ENCODE measurements around the gene REXO4. TPM values are rescaled to one million over a fixed set of nuclear protein-coding genes. Genes with fewer than 3 reads are reported as not detected.
"Not testable (repeated sequence)": the region's sequence is repeated elsewhere in the genome, so short reads cannot be mapped to it uniquely, and the experiment has no call there.

Gene REXO4
- total RNA-seq, 1 donor from 2014 or later, result 19.5 TPM

DNA sequence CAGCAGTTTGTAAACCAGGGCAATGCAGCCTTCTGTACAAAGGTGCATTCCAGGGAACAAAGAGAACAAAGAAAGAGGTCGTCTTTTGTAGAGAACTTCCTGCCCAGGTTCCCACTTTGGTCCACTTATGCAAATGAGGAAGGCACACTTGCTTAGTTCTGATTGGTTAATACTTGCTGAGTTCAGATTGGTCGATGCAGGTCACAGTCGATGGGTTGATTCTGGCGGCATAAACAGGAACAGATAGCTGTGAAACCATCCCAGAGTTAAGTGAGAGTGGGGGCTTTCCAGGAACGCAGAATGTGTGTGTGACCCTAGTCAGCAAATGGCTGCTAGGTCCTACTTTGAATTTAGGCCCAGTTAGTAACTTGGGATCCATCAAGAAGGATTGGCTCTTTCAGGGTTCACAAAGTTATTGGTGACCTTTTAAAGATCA, 2.6 kb upstream of the REXO4 start:
- no peak for DNase-seq (ENCODE audit: low spot score)

DNA sequence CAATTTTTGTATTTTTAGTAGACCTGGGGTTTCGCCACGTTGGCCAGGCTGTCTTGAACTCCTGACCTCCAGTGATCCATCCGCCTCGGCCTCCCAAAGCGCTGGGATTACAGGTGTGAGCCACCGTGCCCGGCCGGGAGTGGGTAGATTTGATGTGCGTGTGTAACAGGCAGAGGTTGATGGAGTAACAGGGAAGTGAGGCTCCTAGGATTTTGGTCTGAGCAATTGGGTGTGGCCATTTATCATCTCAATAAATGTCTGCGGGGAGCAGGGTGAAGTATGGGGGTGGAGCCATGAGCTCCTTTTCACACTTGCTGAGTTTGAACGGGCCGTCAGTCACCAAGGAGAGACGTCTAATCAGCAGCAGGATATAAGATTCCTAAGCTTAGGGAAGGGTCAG, 1.2 kb upstream of the REXO4 start:
- DNase-seq (ENCODE audit: low spot score), result no peak

DNA sequence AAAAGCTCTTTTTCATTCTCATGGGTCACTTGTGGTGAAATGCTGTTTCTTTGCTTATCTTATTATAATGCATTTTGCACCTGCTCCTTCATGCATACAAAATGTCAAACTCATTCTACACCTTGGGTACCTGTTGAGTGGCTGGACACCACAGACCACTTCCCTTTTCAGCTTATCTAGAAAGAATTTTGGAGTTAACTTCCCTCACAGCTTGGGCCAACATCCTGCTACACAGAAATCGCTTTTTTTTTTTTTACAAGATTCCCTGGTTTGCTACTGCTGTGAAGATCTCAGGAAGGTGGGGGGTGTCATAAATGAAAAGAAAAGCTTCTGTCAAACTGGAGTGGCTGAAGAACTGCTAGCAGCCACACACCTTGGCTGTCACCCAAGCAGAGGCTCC, 2.6 kb downstream of the REXO4 start:
- DNase-seq (ENCODE audit: low spot score), result no peak

DNA sequence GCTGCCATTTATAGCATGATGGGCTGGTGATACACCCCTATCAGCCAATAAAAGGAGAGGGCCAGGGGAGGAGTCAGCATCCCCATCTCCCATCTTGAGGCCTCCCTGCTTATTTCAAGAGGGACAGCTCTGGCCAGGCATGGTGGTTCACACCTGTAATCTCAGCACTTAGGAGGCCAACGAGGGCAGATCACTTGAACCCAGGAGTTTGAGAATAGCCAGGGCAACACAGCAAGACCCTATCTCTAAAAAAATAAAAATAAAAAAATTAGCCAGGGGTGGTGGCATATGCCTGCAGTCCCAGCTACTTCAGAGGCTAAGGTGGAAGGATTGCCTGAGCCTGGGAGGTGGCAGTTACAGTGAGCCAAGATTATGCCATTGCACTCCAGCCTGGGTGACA, 9.8 kb downstream of the REXO4 start:
- DNase-seq (ENCODE audit: low spot score), result no peak

DNA sequence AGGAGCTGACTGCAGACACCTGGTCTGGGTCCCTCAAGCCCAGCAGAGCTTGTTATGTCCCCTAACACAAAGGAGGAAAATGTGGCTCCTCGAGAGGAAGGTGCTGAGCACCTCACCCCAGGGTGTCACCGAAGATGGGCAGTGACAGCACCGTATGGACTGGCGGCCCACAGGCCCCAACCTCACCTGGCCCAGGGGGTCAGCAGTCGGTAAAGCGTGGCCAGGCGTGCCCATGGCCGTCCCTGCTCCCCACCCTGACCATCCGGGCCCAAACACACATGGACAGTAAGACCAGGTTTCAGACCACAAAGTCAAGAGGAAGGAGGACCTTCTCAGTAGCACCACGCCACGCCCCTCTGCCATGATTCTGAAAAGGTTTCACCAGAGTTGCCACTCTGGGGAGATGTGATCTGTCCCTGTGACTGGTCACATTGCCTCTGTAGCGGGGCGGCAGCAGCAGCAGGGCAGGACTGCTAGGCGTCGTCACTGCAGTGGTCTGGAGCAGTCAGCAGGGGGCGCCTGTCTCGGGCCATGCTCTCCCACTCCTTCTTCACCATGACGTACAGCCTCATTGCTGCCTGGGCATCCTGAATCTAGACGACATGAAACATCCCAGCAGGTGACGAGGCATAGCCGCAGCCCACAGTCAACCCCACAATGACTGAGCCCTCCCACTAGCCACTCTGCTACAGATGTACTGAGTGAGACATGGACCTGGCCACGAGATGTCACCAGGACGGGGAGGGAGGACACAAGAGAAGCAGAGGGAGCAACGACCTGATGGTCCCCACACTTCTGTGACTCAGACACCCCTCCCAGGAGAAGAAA, 11.1 kb downstream of the REXO4 start:
- DNase-seq (ENCODE audit: low spot score), result peak; percentile 81

DNA sequence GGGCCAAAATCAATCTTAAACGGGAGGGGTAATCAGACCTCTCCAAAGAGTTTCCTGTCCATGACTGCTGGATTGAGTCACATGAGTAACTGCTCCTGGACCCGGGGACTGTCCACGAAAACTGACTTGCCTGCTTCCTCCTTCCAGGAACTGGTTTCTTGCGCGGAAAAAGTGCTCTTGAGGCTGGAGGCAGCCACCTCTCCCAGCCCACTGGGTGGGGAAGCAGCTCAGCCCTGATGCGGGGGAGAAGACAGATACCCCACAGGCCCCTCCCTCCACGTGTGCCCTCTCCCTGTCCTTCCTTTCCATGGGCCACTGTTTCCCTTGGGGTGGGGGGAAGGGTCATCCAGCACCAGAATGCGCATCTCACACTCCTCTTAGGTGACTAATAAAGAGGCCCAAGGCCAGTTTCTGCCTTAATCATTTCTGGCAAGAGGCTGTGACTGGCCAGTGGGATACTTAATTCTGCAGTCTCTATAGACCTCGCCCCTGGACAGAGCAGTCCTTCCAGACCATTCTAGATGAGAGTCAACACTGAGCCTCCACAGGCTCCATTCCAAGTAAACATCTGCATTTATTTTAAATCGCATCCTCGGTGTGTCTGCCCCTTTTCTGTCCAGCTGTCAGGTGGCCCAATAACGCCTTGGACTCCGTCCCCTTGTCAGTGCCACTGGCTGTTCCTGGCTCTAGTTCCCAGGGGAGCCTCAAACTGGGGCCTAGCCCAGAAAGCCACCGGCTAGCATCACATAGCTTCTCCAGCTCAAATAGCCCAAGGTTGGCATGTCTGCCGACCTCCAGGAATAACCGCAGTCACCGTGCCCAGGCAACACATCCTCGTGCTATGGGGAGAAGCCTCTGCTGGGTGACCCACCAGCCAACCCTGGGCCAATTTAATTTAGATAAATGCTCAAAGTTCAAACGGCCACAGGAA, 12.0 kb downstream of the REXO4 start:
- DNase-seq (ENCODE audit: low spot score), result no peak

DNA sequence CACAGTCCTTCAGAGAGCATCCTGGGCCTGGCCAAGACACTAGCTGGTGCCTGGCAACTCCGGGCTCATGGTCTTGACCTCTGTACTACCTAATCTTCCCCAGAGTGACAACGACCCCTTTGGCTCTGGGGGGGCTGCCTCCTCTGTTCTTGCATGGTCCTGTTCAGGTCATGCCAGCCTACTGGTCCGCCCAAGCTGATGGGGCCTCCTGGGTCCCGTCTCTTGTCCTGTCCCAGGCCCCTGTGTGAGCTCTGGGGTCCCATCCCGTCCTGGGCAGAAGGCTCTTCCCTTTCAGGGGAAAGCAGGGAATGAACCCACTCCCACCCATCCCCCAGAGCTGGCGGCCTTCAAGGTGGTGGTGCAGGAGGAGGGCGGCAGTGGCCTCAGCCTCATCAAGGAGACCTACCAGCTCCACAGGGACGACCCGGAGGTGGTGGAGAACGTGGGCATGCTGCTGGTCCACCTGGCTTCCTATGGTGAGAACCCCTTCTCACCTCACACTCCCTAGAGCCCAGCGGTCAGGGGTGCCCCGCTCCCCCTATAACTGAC, 13.3 kb downstream of the REXO4 start:
- no peak for DNase-seq (ENCODE audit: low spot score)

DNA sequence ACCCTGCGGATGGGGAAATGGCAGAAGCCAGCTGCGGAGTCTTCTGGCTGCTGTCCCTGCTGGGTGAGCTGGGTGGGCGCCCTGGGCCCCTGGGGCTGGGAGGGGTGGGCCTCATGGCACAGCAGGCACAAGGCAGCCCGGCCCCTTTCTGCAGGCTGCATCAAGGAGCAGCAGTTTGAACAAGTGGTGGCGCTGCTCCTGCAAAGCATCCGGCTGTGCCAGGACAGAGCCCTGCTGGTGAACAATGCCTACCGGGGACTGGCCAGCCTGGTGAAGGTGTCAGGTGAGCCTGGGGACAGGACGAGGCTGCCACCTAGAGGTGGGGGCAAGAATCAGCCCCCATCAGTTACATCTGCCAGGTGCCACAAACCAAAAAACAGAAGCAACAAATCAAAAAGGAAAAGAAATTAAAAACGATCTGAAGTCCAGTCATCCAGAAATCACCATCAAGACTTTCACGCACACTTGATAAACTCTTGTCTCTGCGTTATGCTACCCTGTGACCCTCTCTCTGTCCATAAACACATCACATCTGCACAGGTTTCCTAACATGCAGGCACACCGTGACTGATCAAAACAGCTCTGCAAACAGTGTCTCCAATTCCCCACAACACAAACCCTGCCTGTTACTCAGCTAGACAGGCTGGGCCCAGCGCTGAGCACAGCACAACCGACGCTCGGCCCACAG, 13.9 kb downstream of the REXO4 start:
- peak; percentile 70 for DNase-seq (ENCODE audit: low spot score)

DNA sequence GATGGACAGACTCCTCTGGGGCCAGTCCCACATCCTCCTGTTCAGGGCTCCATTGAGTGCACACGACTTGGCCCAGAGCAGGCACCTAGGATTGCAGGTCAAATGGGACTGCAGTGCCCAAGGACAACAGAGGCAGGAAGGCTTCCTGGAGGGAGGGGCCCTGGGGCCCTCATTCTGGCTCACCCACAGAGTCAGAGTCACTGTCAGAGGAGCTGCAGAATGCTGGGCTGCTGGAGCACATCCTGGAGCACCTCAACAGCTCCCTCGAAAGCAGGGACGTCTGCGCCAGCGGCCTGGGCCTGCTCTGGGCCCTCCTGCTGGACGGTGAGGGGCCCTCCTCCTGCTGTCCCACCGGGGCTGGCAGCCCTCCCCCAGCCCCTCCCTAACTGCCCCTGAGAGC, 15.1 kb downstream of the REXO4 start:
- no peak for DNase-seq (ENCODE audit: low spot score)

DNA sequence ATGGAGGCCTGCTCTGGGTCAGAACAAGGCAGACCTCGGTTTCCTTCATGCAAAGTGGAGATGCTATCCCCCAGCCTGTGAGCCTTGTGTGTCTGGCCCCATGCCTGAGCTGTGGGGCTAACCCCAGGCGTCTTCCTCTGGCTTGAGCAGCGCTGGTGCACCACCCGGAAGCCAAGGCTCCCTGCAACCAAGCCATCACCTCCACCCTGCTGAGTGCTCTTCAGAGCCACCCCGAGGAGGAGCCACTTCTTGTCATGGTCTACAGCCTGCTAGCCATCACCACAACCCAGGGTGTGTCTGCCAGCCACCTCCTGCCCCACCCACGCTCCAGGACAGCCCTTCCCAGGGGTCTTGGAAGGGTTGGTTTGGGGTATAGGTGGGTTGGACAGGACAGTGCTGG, 16.2 kb downstream of the REXO4 start:
- no peak for DNase-seq (ENCODE audit: low spot score)

DNA sequence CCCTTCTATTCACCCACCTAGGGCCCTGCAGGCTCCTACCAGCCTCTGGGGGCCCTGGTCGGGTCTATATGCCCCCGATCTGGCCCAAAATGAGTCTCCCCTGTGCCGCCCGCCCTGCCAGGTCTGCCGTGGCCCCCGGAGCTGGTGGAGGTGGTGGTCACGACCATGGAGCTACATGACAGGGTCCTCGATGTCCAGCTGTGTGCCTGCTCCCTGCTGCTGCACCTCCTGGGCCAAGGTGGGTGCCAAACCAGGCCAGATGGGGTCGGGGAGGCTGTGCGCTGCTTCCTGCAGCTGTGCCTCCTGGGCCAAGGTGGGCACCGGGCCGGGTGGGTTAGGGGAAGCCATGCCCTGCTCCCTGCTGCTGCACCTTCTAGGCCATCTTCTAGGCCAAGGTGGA, 17.5 kb downstream of the REXO4 start:
- no peak for DNase-seq (ENCODE audit: low spot score)

DNA sequence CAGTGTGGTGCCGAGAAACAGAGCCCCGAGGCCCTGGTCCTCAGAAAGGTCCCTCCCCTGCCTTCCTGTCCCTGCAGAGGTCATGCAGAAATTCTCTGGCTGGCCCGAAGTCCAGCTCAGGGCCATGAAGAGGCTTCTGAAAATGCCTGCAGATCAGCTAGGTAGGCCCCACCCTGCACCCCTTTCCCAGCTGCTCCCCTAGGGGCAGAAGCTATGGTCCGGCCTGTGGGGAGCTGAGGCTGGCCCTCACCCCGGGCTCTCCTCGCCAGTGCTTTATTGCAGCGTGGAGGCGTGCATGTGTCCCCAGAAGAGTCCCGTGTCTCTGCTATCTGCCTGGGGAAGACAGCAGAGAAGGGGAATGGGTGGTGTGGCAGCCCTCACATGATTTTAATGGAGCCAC, 19.9 kb downstream of the REXO4 start:
- no peak for DNase-seq (ENCODE audit: low spot score)

DNA sequence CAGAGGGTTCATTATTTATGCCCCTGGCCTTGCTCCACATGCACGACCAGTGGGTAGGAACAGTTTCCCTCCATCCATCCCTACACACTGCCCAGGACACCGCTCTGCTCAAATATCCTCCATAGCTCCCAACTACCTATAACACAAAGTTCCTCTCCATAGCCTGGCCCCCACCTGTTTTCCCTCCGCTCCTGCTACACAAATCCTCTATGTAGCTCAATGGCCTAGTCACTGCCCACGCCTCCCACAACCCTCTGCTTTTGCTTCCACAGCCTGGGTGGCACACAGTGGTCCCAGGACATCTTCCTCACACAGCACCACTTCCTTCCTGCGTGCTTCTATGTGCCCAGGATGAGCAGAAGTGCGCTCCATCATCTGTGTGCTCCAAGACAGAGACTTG, 20.4 kb downstream of the REXO4 start:
- no peak for DNase-seq (ENCODE audit: low spot score)

DNA sequence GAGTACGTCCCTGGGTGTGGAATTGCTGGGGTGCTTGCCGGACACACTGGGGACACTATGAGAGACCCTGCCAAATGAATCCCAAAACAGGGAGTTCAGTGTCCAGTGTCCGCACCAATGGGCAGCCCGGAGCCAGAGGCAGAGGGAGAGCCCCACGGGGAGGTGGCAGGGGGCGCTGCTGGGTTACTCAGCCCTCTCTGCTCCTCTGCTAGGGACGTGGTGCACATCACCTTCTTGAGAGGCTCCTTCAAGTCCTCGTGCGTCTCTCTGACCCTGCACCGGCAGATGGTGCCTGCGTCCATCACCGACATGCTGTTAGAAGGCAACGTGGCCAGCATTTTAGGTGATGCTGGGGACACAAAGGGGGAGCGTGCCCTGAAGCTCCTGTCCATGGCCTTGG, 20.9 kb downstream of the REXO4 start:
- DNase-seq (ENCODE audit: low spot score), result no peak

DNA sequence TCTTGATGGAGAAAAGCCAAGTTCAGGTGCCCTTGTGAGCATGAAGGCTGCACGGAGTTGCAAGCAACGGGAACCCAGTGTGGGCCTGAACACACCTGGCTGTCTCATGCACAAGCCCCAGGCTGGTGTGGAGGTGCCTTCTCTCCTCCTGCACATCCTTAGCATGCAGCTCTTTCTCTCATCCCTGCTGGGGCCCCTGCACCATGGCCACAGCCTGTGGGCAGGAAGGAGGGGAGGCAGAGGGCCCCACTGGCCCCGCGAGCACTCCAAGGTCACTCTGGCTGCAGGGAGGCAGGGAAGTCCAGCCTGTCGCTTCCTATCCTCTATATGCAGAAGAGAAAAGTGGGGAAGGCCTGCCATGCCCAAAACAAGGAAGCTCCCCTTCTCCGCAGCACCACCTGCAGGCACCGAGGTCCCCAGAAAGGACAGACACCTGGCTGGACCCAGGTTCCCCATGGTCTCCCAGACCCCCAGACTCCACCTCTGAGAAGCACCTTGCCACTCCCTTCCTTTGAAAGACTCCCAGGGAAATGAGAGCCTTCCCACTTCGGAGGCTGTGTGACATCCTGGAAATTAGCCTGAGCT, 23.0 kb downstream of the REXO4 start:
- no peak for DNase-seq (ENCODE audit: low spot score)

DNA sequence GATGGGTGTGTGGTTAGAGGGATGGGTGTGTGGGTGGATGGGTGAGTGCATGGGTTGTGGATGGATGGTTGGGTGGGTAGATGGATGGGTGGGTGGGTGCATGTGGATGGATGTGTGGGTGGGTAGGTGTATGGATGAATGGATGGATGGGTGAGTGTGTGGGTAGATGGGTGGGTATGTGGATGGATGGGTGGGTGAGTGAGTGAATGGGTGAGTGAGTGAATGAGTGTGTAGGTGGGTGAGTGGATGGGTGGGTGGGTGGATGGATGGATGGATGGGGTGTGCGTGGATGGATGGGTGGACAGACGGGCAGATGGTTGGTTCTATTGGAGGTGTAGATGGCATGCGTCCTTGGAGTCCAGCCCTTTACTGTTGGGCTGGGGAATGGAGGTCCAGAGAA, 24.4 kb downstream of the REXO4 start:
- no peak for DNase-seq (ENCODE audit: low spot score)

DNA sequence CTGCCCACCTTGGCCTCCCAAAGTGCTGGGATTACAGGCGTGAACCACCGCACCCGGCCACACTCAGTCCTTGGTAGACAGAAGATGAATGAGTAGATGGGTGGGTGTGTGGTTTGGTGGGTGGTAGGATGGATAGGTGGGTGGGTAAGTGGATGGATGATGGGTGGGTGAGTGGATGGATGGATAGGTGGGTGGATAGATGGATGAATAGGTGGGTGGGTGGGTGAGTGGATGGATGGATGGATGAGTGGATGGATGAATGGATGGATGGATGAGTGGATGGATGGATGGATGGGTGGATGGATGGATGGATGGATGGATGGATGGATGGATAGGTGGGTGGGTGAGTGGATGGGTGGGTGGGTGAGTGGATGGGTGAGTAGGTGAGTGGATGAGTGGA, 25.5 kb downstream of the REXO4 start:
- DNase-seq (ENCODE audit: low spot score), result not testable (repeated sequence)

DNA sequence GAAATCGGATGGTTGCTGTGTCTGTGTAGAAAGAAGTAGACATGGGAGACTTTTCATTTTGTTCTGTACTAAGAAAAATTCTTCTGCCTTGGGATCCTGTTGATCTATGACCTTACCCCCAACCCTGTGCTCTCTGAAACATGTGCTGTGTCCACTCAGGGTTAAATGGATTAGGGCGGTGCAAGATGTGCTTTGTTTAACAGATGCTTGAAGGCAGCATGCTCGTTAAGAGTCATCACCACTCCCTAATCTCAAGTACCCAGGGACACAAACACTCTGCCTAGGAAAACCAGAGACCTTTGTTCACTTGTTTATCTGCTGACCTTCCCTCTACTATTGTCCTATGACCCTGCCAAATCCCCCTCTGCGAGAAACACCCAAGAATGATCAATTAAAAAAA, 26.4 kb downstream of the REXO4 start:
- not testable (repeated sequence) for DNase-seq (ENCODE audit: low spot score)

DNA sequence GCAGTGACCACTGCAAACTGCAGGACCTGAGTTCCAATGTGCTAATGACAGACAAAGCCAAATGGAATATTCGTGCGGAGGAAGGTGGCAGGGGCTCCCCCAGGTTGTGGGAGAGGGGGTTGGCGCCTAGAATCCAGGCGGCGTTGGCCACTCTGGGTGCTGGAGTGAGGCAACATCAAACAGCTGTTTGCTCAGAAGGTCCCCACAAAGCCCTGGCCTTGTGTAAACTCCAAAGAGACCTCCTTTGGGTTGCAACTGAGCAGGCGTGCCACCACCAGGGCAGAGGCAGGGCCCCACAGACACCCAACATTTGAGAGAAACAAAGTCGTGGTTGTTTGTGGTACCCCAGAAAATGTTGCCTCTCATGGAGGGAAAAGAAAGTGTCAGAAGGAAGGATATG, 27.1 kb downstream of the REXO4 start:
- DNase-seq (ENCODE audit: low spot score), result no peak

DNA sequence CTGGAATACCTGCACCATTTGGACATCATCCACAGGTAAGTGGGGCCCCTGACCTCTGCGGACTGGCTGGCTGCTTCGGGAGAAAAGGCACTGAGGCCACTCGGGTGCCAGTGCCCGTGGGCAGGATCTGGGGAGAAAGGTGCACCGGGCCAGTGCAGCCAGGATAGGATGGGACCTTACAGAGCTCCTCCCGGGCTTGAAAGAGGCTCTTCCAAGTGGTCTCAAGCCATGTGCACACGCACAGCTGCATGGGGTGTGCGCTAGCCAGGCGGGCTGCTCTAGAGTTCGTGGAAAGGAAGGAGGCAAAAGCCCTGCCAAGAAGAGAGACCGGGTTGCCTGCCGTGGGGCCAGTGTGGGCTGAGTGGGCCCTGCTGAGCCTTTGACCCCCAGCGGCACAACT, 28.2 kb downstream of the REXO4 start:
- no peak for DNase-seq (ENCODE audit: low spot score)

DNA sequence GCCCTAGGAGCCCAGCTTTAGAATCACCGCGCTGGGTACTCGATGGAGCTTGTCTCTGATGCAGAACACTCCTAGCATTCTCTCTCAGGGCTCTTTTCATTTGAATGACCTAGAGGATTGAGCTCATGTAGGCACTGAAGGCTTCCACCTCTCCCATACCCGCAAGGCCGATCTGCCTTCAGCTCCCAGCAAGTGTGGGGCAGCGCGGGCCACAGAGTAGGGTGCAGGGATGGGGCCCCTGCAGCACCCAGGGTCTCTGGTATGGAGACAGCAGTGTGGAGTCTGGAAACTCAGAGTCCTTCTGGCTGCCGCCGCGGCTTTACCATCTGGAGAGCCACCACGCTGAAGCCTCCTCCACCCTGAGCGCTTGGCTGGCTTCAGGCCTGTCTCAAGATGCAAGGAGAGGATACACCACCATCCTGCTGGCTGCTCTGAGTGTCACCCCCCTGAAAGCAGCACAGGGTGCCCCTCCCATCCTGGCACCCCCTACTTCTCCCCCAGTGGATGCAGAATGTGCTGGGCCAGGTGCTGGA, 28.7 kb downstream of the REXO4 start:
- DNase-seq (ENCODE audit: low spot score), result no peak

Measured in ureter (tissue), 1 donor.